HepG2 (cell line): Measurements from ENCODE around the gene HUNK. TPM values are rescaled to one million over a fixed set of nuclear protein-coding genes. Genes with fewer than 3 reads are reported as not detected.

Experiments used
- ATAC-seq: fragments of 200-7000 bp; cut with Tn5 transposase; 3 replicates; pipeline ENCODE4 v1.9.1; 2020; ENCODE audit warnings: mild to moderate bottlenecking, moderate library complexity
- BruUV-seq: library from RNA; stranded (reverse); fragments of 400-500 nt; replicated peaks from 2 replicates; lab custom pipeline; 2021; lab: Mats Ljungman, UMichigan
- CTCF ChIA-PET: fragments of 300-600 bp; formaldehyde crosslinking; extraction: SDS; loops from one replicate; lab custom pipeline; 2021; ENCODE audit warnings: low total read pairs, inconsistent platforms, low intra/inter-chr PET ratio; lab: Yijun Ruan, JAX
- POLR2A ChIA-PET: fragments of 350-600 bp; sonication (Branson Sonifier 250); formaldehyde crosslinking; loops from one replicate; lab custom pipeline; 2020; ENCODE audit warnings: antibody characterized with exemption, inconsistent platforms; lab: Yijun Ruan, JAX
- DNase-seq: peaks from one replicate; pipeline ENCODE4 v3.0.0-alpha.2; 2015; ENCODE audit warnings: low spot score
- FAIRE-seq: peaks from 3 replicates; lab custom pipeline; 2011; peaks lifted over from hg19 to GRCh38; lab: Jason Lieb, UNC
- H2AFZ ChIP-seq: one replicate; pipeline ENCODE4 v1.6.1; 2011; ENCODE audit warnings: low read length, inconsistent platforms
- H3K27ac ChIP-seq: fragments of 300-600 bp; 3 replicates; pipeline ENCODE4 v1.8.0; 2011; ENCODE audit warnings: mixed run types, mild to moderate bottlenecking, mixed read lengths, low read length, inconsistent platforms; ENCODE audit not compliant: insufficient read depth; ENCODE audit errors: extremely low read length
- H3K27me3 ChIP-seq, 2 experiments: fragments of 200-600 bp in 1 of 2; 2 replicates in 1 of 2; 3 replicates in 1 of 2; pipeline versions ENCODE4 v1.6.0 to v1.8.0; 2011; ENCODE audit warnings: low read length in 2 of 2, mild to moderate bottlenecking in 2 of 2, moderate library complexity in 2 of 2, inconsistent platforms in 1 of 2; ENCODE audit not compliant: insufficient read depth in 2 of 2, control insufficient read depth in 1 of 2
- H3K36me3 ChIP-seq, 2 experiments: fragments of 200-600 bp in 1 of 2; replicated peaks in 1 of 2; 2 replicates in 1 of 2; 3 replicates in 1 of 2; pipeline versions ENCODE4 v1.5.1 to v1.8.0; 2011; ENCODE audit warnings: low read length in 2 of 2, inconsistent platforms in 1 of 2; ENCODE audit not compliant: insufficient read depth in 2 of 2, control insufficient read depth in 1 of 2
- H3K4me1 ChIP-seq: 2 replicates; pipeline ENCODE4 v1.5.1; 2012; ENCODE audit warnings: low read length, inconsistent platforms; ENCODE audit not compliant: insufficient read depth
- H3K4me2 ChIP-seq: 2 replicates; pipeline ENCODE4 v1.6.0; 2011; ENCODE audit warnings: low read depth, low read length, inconsistent platforms
- H3K4me3 ChIP-seq, 3 experiments: fragments of 200-600 bp in 1 of 3; sonication (generic), shearing (Covaris generic) in 1 of 3; replicated peaks in 1 of 3; 2 replicates each; pipeline ENCODE4 v1.5.1; 2011 to 2016; ENCODE audit warnings: low read length in 3 of 3, inconsistent platforms in 2 of 3, low read depth in 2 of 3, mild to moderate bottlenecking in 2 of 3, control low read depth in 1 of 3, mixed read lengths in 1 of 3; ENCODE audit not compliant: insufficient read depth in 1 of 3
- H3K79me2 ChIP-seq: one replicate; pipeline ENCODE4 v1.6.1; 2011; ENCODE audit warnings: low read length, inconsistent platforms; ENCODE audit not compliant: insufficient read depth
- H3K9ac ChIP-seq: 2 replicates; pipeline ENCODE4 v1.6.0; 2011; ENCODE audit warnings: mild to moderate bottlenecking, low read depth, low read length, inconsistent platforms; ENCODE audit not compliant: insufficient read depth
- H3K9me3 ChIP-seq: 2 replicates; pipeline ENCODE4 v1.5.1; 2012; ENCODE audit warnings: mild to moderate bottlenecking, low read length
- H4K20me1 ChIP-seq: 2 replicates; pipeline ENCODE4 v1.6.0; 2011; ENCODE audit warnings: inconsistent platforms, mild to moderate bottlenecking, low read length, moderate library complexity; ENCODE audit not compliant: insufficient read depth
- AGO2 ChIP-seq: fragments of 200-400 bp; formaldehyde crosslinking; optimal IDR thresholded peaks from 2 replicates; pipeline ENCODE3; 2017; ENCODE audit warnings: mild to moderate bottlenecking, low read depth, low read length, moderate library complexity
- CCDC6 ChIP-seq: sonication (generic); formaldehyde crosslinking; IDR thresholded peaks from 2 replicates; pipeline ENCODE4 v1.8.1; 2022; ENCODE audit warnings: mild to moderate bottlenecking, missing genetic modification reagents, moderate library complexity
- ELF3 ChIP-seq: IDR thresholded peaks from 2 replicates; pipeline ENCODE4 v1.6.1; 2016; ENCODE audit warnings: missing genetic modification reagents, missing compliant biosample characterization
- HNF4A ChIP-seq: sonication (generic); formaldehyde crosslinking; IDR thresholded peaks from 2 replicates; pipeline ENCODE4 v1.4.0; 2020; ENCODE audit warnings: missing genetic modification reagents
- MTF1 ChIP-seq: sonication (generic); formaldehyde crosslinking; IDR thresholded peaks from 2 replicates; pipeline ENCODE4 v1.5.0; 2020; ENCODE audit warnings: missing genetic modification reagents
- RFX5 ChIP-seq: IDR thresholded peaks from 2 replicates; pipeline ENCODE4 v1.6.1; 2011; ENCODE audit warnings: low read depth, low read length, improper control_type of control experiment
- SIN3B ChIP-seq: fragments of 150-350 bp; IDR thresholded peaks from 2 replicates; pipeline ENCODE4 v1.6.1; 2014; ENCODE audit warnings: low read length
- ZNF12 ChIP-seq: sonication (generic); formaldehyde crosslinking; IDR thresholded peaks from 2 replicates; pipeline ENCODE4 v1.5.0; 2020; ENCODE audit warnings: missing genetic modification reagents
- ZNF121 ChIP-seq: sonication (generic); formaldehyde crosslinking; IDR thresholded peaks from 2 replicates; pipeline ENCODE4 v1.5.0; 2020; ENCODE audit warnings: mild to moderate bottlenecking, missing genetic modification reagents
- ZNF430 ChIP-seq: sonication (generic); formaldehyde crosslinking; IDR thresholded peaks from 2 replicates; pipeline ENCODE4 v1.9.0; 2021; ENCODE audit warnings: mild to moderate bottlenecking, missing genetic modification reagents
- ZNF431 ChIP-seq: sonication (generic); formaldehyde crosslinking; IDR thresholded peaks from 2 replicates; pipeline ENCODE4 v1.9.0; 2022; ENCODE audit warnings: missing genetic modification reagents, low read depth, mild to moderate bottlenecking, borderline replicate concordance
- ZNF737 ChIP-seq: sonication (generic); formaldehyde crosslinking; IDR thresholded peaks from 2 replicates; pipeline ENCODE4 v1.5.0; 2020; ENCODE audit warnings: missing genetic modification reagents, mild to moderate bottlenecking, borderline replicate concordance
- ZNF746 ChIP-seq: sonication (generic); formaldehyde crosslinking; IDR thresholded peaks from 2 replicates; pipeline ENCODE4 v1.8.0; 2022; ENCODE audit warnings: mild to moderate bottlenecking, missing genetic modification reagents
- ZNF75D ChIP-seq: sonication (generic); formaldehyde crosslinking; IDR thresholded peaks from 2 replicates; pipeline ENCODE4 v1.8.1; 2023; ENCODE audit warnings: missing genetic modification reagents, mild to moderate bottlenecking, borderline replicate concordance
- ZNF770 ChIP-seq: sonication (generic); formaldehyde crosslinking; IDR thresholded peaks from 2 replicates; pipeline ENCODE4 v1.5.0; 2020; ENCODE audit warnings: mild to moderate bottlenecking, missing genetic modification reagents
- WGBS: methylation state at CpG from one replicate; pipeline ENCODE4 v1.1.6; 2017; ENCODE audit warnings: low lambda C conversion rate; 5-methylcytosine and 5-hydroxymethylcytosine counted together
- in situ Hi-C: cut with HindIII; loops from 2 replicates; pipeline ENCODE4 v1.10.0; 2017; ENCODE audit warnings: low pct_unique_long_range_greater_than_20kb; ENCODE audit not compliant: extremely low pct_ligation_motif_present
- intact Hi-C: fragments of 100-400 bp; cut with micrococcal nuclease; formaldehyde crosslinking; loops from one replicate; pipeline ENCODE4 v1.10.0; 2022; ENCODE audit not compliant: unreplicated experiment
- polyA plus RNA-seq, 8 experiments: library from polyadenylated mRNA; depleted of rRNA in 3 of 8; stranded (reverse) in 7 of 8; unstranded in 1 of 8; fragments of >200 nt; fragmentation: Illumina TruSeq in 4 of 8; extraction: Trizol in 4 of 8; gene quantifications; 2 replicates each; pipeline versions ENCODE4 v1.2.1 to v1.2.3, GENCODE V29; 2011 to 2016; ENCODE audit warnings: low read depth in 4 of 8, missing spikeins in 1 of 8, mixed read lengths in 1 of 8; ENCODE audit not compliant: insufficient read depth in 1 of 8
- total RNA-seq, 5 experiments: library from RNA; depleted of rRNA; stranded (reverse); fragments of >200 nt; fragmentation: Illumina TruSeq; extraction: Trizol; gene quantifications; 2 replicates each; pipeline ENCODE4 v1.2.3, GENCODE V29; 2016; ENCODE audit warnings: low read depth in 1 of 5

HUNK gene
- total and polyA plus RNA-seq, 2 of the 13 experiments (the other 11 are each of a cell fraction or from before 2014, with no cell fraction given): 1.8 to 1.9 TPM

GRCh38 chr21:31917108-31917507 lies 44.3 kb downstream of the HUNK start:
- POLR2A ChIA-PET: no interaction called here
- Histone ChIP-seq H3K36me3 (no peaks in the 10 kb centered on the region), H3K4me1 (peaks cover 78% of the 10 kb centered on the region), H3K4me2 (no peak overlapping the region), H3K4me3 (no peak overlapping the region), H4K20me1 (no peaks in the 10 kb centered on the region), H3K79me2 (peaks cover 5% of the 10 kb centered on the region), H3K27ac (no peak overlapping the region), H3K27me3 (no peaks in the 10 kb centered on the region), H3K9ac (no peak overlapping the region), H3K9me3 (no peaks in the 10 kb centered on the region)
- DNase-seq: no peak
- no peak for FAIRE-seq
- in situ Hi-C loops: no loop called here
- intact Hi-C loops: no loop called here
- no TSS peak for BruUV-seq
- WGBS: 94% methylated on average over 7 of the region's 7 CpGs
- TF ChIP-seq ZNF431 (no peak), ZNF121 (CRISPR knock-in tag) (0 out of 2 replicates have a peak, but pooled peaks have one; percentile 14), ZNF770 (CRISPR knock-in tag) (peak; percentile 36; the same call in 1 of the 2 replicates)
- TF ChIP-seq, all 625 proteins: peak for 2
- no peak overlapping the region for H2AFZ ChIP-seq
- CTCF ChIA-PET: no interaction called here
- ATAC-seq: no peak

GRCh38 chr21:31918250-31918775 lies 45.5 kb downstream of the HUNK start:
- WGBS: 94% methylated on average over 3 of the region's 3 CpGs
- intact Hi-C loops (loop anchor here (1.0 kb wide), 1 partner anchor 44 kb away; no protein-coding TSS in a partner anchor), in situ Hi-C loops (no loop called here)
- Histone ChIP-seq H3K4me2 (no peak overlapping the region), H3K4me1 (peaks cover 69% of the 10 kb centered on the region), H3K4me3 (no peak overlapping the region), H3K27me3 (no peaks in the 10 kb centered on the region), H3K36me3 (no peaks in the 10 kb centered on the region), H3K27ac (no peak overlapping the region), H3K9me3 (no peaks in the 10 kb centered on the region), H3K9ac (no peak overlapping the region), H4K20me1 (no peaks in the 10 kb centered on the region), H2AFZ (no peak overlapping the region), H3K79me2 (peaks cover 4% of the 10 kb centered on the region)
- ChIA-PET POLR2A (no interaction called here), CTCF (no interaction called here)
- ATAC-seq (no peak), DNase-seq (no peak), FAIRE-seq (no peak)
- no TSS peak for BruUV-seq
- TF ChIP-seq AGO2 (no peak), RFX5 (no peak), CCDC6 (CRISPR knock-in tag) (no peak), ZNF430 (CRISPR knock-in tag) (no peak), ZNF746 (CRISPR knock-in tag) (no peak), ZNF737 (CRISPR knock-in tag) (no peak), ZNF12 (CRISPR knock-in tag) (peak; percentile 57; the same call in 1 of the 2 replicates), ZNF75D (CRISPR knock-in tag) (no peak), ELF3 (no peak), SIN3B (no peak), HNF4A (0 out of 2 replicates have a peak, but pooled peaks have one; percentile 9), MTF1 (CRISPR knock-in tag) (no peak)
